Endothelial cell of umbilical vein (primary cell): Measurements from ENCODE around the gene SIPA1L3. TPM values are rescaled to one million over a fixed set of nuclear protein-coding genes. Genes with fewer than 3 reads are reported as not detected.

ENCODE experiments used
- BruUV-seq: library from RNA; stranded (reverse); fragments of 400-500 nt; replicated peaks from 2 replicates; lab custom pipeline; 2021; lab: Mats Ljungman, UMichigan
- CTCF ChIA-PET: fragments of 300-600, 350-600 bp; sonication (Branson Sonifier 250); formaldehyde crosslinking; loops from one replicate; lab custom pipeline; 2021; ENCODE audit warnings: antibody characterized with exemption, inconsistent platforms; lab: Charles Lee
- POLR2A ChIA-PET: fragments of 300-600, 350-600 bp; sonication (Branson Sonifier 250); formaldehyde crosslinking; loops from one replicate; lab custom pipeline; 2021; ENCODE audit warnings: antibody characterized with exemption, inconsistent platforms; lab: Charles Lee
- DNase-seq: peaks from one replicate; pipeline ENCODE4 v3.0.0-alpha.2; 2011; ENCODE audit warnings: low read depth, low spot score
- FAIRE-seq: peaks from 2 replicates; lab custom pipeline; 2011; peaks lifted over from hg19 to GRCh38; lab: Jason Lieb, UNC
- H2AFZ ChIP-seq: 2 replicates; pipeline ENCODE4 v1.6.0; 2012; ENCODE audit warnings: low read depth, low read length, control low read depth, inconsistent platforms
- H3K27ac ChIP-seq: 2 replicates; pipeline ENCODE4 v1.5.1; 2011; ENCODE audit warnings: low read depth, mild to moderate bottlenecking, control low read depth, low read length, moderate library complexity; ENCODE audit not compliant: insufficient read depth
- H3K27me3 ChIP-seq, 2 experiments: 2 replicates each; pipeline versions ENCODE4 v1.6.0 to v1.6.1; 2011; ENCODE audit warnings: low read length in 2 of 2, mixed read lengths in 1 of 2; ENCODE audit not compliant: control insufficient read depth in 2 of 2, insufficient read depth in 2 of 2
- H3K36me3 ChIP-seq, 2 experiments: 2 replicates in 1 of 2; 3 replicates in 1 of 2; pipeline ENCODE4 v1.5.1; 2011; ENCODE audit warnings: low read length in 2 of 2, mild to moderate bottlenecking in 1 of 2, moderate library complexity in 1 of 2; ENCODE audit not compliant: control insufficient read depth in 2 of 2, insufficient read depth in 2 of 2; ENCODE audit errors: extremely low read depth in 1 of 2
- H3K4me1 ChIP-seq: 3 replicates; pipeline ENCODE4 v1.5.1; 2011; ENCODE audit warnings: mild to moderate bottlenecking, low read length; ENCODE audit not compliant: control insufficient read depth, insufficient read depth; ENCODE audit errors: extremely low read depth
- H3K4me2 ChIP-seq: 2 replicates; pipeline ENCODE4 v1.6.1; 2011; ENCODE audit warnings: low read length, control low read depth, mixed read lengths; ENCODE audit not compliant: insufficient read depth
- H3K4me3 ChIP-seq, 3 experiments: fragments of 200-600 bp in 1 of 3; sonication (generic), shearing (Covaris generic) in 1 of 3; replicated peaks in 1 of 3; 2 replicates each; pipeline ENCODE4 v1.5.1; 2011 to 2016; ENCODE audit warnings: control low read depth in 3 of 3, low read length in 3 of 3, mild to moderate bottlenecking in 2 of 3, inconsistent platforms in 1 of 3, low read depth in 1 of 3, moderate library complexity in 1 of 3; ENCODE audit not compliant: insufficient read depth in 1 of 3
- H3K79me2 ChIP-seq: 2 replicates; pipeline ENCODE4 v1.6.0; 2012; ENCODE audit warnings: low read length, inconsistent platforms; ENCODE audit not compliant: control insufficient read depth, insufficient read depth
- H3K9ac ChIP-seq: replicated peaks from 2 replicates; pipeline ENCODE3; 2011; ENCODE audit warnings: low read length, control low read depth; ENCODE audit not compliant: insufficient read depth; ENCODE audit errors: extremely low read depth
- H3K9me1 ChIP-seq: replicated peaks from 3 replicates; pipeline ENCODE4 v1.6.0; 2011; ENCODE audit warnings: mild to moderate bottlenecking, low read length; ENCODE audit not compliant: control insufficient read depth, insufficient read depth; ENCODE audit errors: extremely low read depth
- H3K9me3 ChIP-seq: replicated peaks from 2 replicates; pipeline ENCODE4 v1.5.1; 2012; ENCODE audit warnings: low read length, inconsistent platforms; ENCODE audit not compliant: control insufficient read depth, insufficient read depth
- H4K20me1 ChIP-seq: replicated peaks from 2 replicates; pipeline ENCODE3; 2011; ENCODE audit warnings: mild to moderate bottlenecking, low read length; ENCODE audit not compliant: control insufficient read depth, insufficient read depth; ENCODE audit errors: extremely low read depth
- EZH2 ChIP-seq: IDR thresholded peaks from 2 replicates; pipeline ENCODE4 v1.6.1; 2012; ENCODE audit warnings: borderline replicate concordance, low read depth, mild to moderate bottlenecking, moderate library complexity, low read length, inconsistent platforms; ENCODE audit not compliant: severe bottlenecking
- FOS ChIP-seq: IDR thresholded peaks from 2 replicates; pipeline ENCODE4 v1.6.1; 2011; ENCODE audit warnings: mild to moderate bottlenecking, low read length, moderate library complexity, borderline replicate concordance; ENCODE audit not compliant: insufficient read depth
- GATA2 ChIP-seq: IDR thresholded peaks from 2 replicates; pipeline ENCODE4 v1.7.0; 2011; ENCODE audit warnings: low read depth, mild to moderate bottlenecking, moderate library complexity, mixed read lengths, low read length; ENCODE audit not compliant: insufficient read length, insufficient read depth
- JUN ChIP-seq: IDR thresholded peaks from 2 replicates; pipeline ENCODE4 v1.6.1; 2011; ENCODE audit warnings: borderline replicate concordance, low read depth; ENCODE audit not compliant: insufficient read length, insufficient read depth
- MYC ChIP-seq: IDR thresholded peaks from one replicate; pipeline ENCODE4 v1.6.1; 2011; ENCODE audit warnings: mild to moderate bottlenecking, low read depth, low read length
- POLR2A ChIP-seq: IDR thresholded peaks from 2 replicates; pipeline ENCODE4 v1.6.1; 2012; ENCODE audit warnings: low read depth, mild to moderate bottlenecking, control low read depth, low read length
- POLR2AphosphoS5 ChIP-seq: IDR thresholded peaks from 2 replicates; pipeline ENCODE4 v1.6.1; 2012; ENCODE audit warnings: low read depth, mild to moderate bottlenecking, control low read depth, low read length, moderate library complexity; ENCODE audit not compliant: insufficient read depth
- dilution Hi-C: fragments of 300-500 bp; cut with MboI; formaldehyde crosslinking; loops from one replicate; pipeline ENCODE4 v1.15.0; 2019; ENCODE audit warnings: low sequenced_read_pairs; ENCODE audit not compliant: extremely low pct_ligation_motif_present
- intact Hi-C: fragments of 100-400 bp; cut with micrococcal nuclease; formaldehyde crosslinking; loops from one replicate; pipeline ENCODE4 v1.10.0; 2022
- polyA plus RNA-seq, 4 experiments: library from polyadenylated mRNA; depleted of rRNA in 3 of 4; stranded (reverse) in 3 of 4; unstranded in 1 of 4; fragments of >200 nt; gene quantifications; 2 replicates each; pipeline versions ENCODE4 v1.2.1 to v1.2.3, GENCODE V29; 2011 to 2012; ENCODE audit warnings: missing spikeins in 1 of 4
- total RNA-seq: library from RNA; stranded (reverse); gene quantifications from 2 replicates; pipeline ENCODE4 v1.2.3, GENCODE V29; 2021
- TF ChIP-seq, protein P1 (sequence below): IDR thresholded peaks from 2 replicates; pipeline ENCODE4 v1.6.1; 2011; ENCODE audit not compliant: insufficient read depth, insufficient read length
- TF ChIP-seq, protein P2 (sequence below), 2 donors: IDR thresholded peaks; 1 replicate in 1 of 2; 2 replicates in 1 of 2; pipeline ENCODE4 v1.5.1; 2011; ENCODE audit warnings: low read length in 2 of 2, mild to moderate bottlenecking in 2 of 2, moderate library complexity in 2 of 2, control low read depth in 1 of 2, inconsistent platforms in 1 of 2, low read depth in 1 of 2; ENCODE audit not compliant: insufficient read depth in 1 of 2; ENCODE audit errors: extremely low read depth in 1 of 2

The SIPA1L3 gene
- total and polyA plus RNA-seq, 2 donors (not counting 3 experiments of a cell fraction or from before 2014, with no cell fraction given): 14.2 to 47.2 TPM

DNA sequence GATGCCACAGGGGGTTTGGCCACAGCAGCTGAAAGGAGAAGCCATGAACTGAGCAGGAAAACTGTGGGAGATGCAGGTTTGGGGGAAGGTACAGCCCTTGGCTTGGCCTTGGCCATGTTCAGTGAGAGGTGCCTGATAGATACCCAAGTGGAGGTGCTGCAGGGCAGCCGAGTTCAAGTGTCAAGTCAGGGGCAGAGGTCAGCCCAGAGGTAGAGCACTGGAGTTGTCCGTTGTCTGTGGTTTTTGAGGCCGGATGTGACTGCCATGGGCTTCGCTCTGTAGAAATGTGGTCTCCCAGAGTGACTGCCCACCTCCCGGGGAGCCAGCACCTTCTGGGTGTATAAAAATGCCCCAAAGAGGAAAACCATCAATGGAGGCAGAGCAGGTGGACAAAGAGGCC lies 251.7 kb downstream of the SIPA1L3 start:
- H3K79me2 ChIP-seq: no peaks in the 10 kb centered on the region
- no peak overlapping the region for H3K4me2 ChIP-seq
- H3K36me3 ChIP-seq: peaks cover 0 to 20% of the 10 kb centered on the region in 2 experiments
- no peak overlapping the region for H3K4me3 ChIP-seq
- dilution Hi-C loops (no loop called here), intact Hi-C loops (no loop called here)
- no peaks in the 10 kb centered on the region for H3K27me3 ChIP-seq
- DNase-seq (no peak), FAIRE-seq (no peak)
- no peaks in the 10 kb centered on the region for H3K9me1 ChIP-seq
- no peak overlapping the region for H2AFZ ChIP-seq
- no peaks in the 10 kb centered on the region for H4K20me1 ChIP-seq
- no peak overlapping the region for H3K27ac ChIP-seq
- no peaks in the 10 kb centered on the region for H3K4me1 ChIP-seq
- ChIA-PET CTCF (no interaction called here), POLR2A (no interaction called here)
- TF ChIP-seq GATA2 (no peak), POLR2A (no peak), POLR2AphosphoS5 (no peak), EZH2 (no peak), FOS (no peak), JUN (no peak), MYC (no peak)
- TF ChIP-seq, protein P1, sequence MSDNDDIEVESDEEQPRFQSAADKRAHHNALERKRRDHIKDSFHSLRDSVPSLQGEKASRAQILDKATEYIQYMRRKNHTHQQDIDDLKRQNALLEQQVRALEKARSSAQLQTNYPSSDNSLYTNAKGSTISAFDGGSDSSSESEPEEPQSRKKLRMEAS: no peak
- TF ChIP-seq, protein P2, sequence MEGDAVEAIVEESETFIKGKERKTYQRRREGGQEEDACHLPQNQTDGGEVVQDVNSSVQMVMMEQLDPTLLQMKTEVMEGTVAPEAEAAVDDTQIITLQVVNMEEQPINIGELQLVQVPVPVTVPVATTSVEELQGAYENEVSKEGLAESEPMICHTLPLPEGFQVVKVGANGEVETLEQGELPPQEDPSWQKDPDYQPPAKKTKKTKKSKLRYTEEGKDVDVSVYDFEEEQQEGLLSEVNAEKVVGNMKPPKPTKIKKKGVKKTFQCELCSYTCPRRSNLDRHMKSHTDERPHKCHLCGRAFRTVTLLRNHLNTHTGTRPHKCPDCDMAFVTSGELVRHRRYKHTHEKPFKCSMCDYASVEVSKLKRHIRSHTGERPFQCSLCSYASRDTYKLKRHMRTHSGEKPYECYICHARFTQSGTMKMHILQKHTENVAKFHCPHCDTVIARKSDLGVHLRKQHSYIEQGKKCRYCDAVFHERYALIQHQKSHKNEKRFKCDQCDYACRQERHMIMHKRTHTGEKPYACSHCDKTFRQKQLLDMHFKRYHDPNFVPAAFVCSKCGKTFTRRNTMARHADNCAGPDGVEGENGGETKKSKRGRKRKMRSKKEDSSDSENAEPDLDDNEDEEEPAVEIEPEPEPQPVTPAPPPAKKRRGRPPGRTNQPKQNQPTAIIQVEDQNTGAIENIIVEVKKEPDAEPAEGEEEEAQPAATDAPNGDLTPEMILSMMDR (IDR thresholded peaks at IDR 0.05; ENCODE audit: extremely low read depth in 1 of 2, insufficient read depth in 1 of 2, low read depth in 1 of 2, low read length in 2 of 2): no peak
- no peak overlapping the region for H3K9ac ChIP-seq
- BruUV-seq: no TSS peak
- H3K9me3 ChIP-seq: no peaks in the 10 kb centered on the region
